Upper lobe of left lung (tissue), 6 donors: Measurements from ENCODE around the gene GGT6. TPM values are rescaled to one million over a fixed set of nuclear protein-coding genes. Genes with fewer than 3 reads are reported as not detected.

Source experiments
- ATAC-seq, 2 donors: fragments of 200-7000 bp; cut with Tn5 transposase; one replicate each; pipeline ENCODE4 v1.9.1; 2022; ENCODE audit warnings: mild to moderate bottlenecking in 2 of 2, moderate library complexity in 2 of 2; ENCODE audit not compliant: low FRiP score in 2 of 2
- DNase-seq, 2 donors: peaks; one replicate each; pipeline ENCODE4 v3.0.0-alpha.2; 2019 to 2020
- H3K27ac ChIP-seq, 4 donors: fragments of 200-600 bp; sonication (generic); one replicate each; pipeline ENCODE4 v1.5.1; 2016 to 2019
- H3K27me3 ChIP-seq, 4 donors: fragments of 200-600 bp; sonication (generic); one replicate each; pipeline ENCODE4 v1.5.1; 2017 to 2019
- H3K36me3 ChIP-seq, 4 donors: fragments of 200-600 bp; sonication (generic); one replicate each; pipeline ENCODE4 v1.5.1; 2016 to 2019
- H3K4me1 ChIP-seq, 4 donors: fragments of 200-600 bp; sonication (generic); one replicate each; pipeline ENCODE4 v1.5.1; 2018 to 2019
- H3K4me3 ChIP-seq, 4 donors: fragments of 200-600 bp; sonication (generic); one replicate each; pipeline ENCODE4 v1.5.1; 2017 to 2019; ENCODE audit warnings: mild to moderate bottlenecking in 2 of 4, moderate library complexity in 1 of 4
- H3K9me3 ChIP-seq, 4 donors: fragments of 200-600 bp; sonication (generic); one replicate each; pipeline ENCODE4 v1.5.1; 2018 to 2019
- EP300 ChIP-seq, 4 donors: sonication (generic); formaldehyde crosslinking; IDR thresholded peaks; one replicate each; pipeline ENCODE4 v1.5.1; 2017; ENCODE audit warnings: antibody characterized with exemption in 4 of 4, control low read depth in 2 of 4
- POLR2A ChIP-seq, 4 donors: fragments of 450-650 bp; IDR thresholded peaks; one replicate each; pipeline ENCODE4 v1.5.1; 2016 to 2017; ENCODE audit warnings: antibody characterized with exemption in 4 of 4, mild to moderate bottlenecking in 2 of 4
- POLR2AphosphoS5 ChIP-seq, 2 donors: sonication (generic); formaldehyde crosslinking; IDR thresholded peaks; one replicate each; pipeline ENCODE4 v1.5.1; 2017; ENCODE audit warnings: antibody characterized with exemption in 2 of 2
- WGBS, 2 donors: methylation state at CpG; one replicate each; pipeline ENCODE4 v1.1.5; 2017 to 2018; 5-methylcytosine and 5-hydroxymethylcytosine counted together
- total RNA-seq, 6 donors: library from RNA; depleted of rRNA in 4 of 6; stranded (reverse); fragments of >200 nt in 4 of 6; gene quantifications; one replicate each; pipeline versions ENCODE4 v1.1.0 to v1.2.1, GENCODE V29; 2016 to 2021
- TF ChIP-seq, protein P1 (sequence below), 6 experiments: fragments of 450-650 bp in 4 of 6; fragments of 200-600 bp in 2 of 6; sonication (generic) in 2 of 6; IDR thresholded peaks; one replicate each; pipeline ENCODE4 v1.5.1; 2016 to 2019; ENCODE audit warnings: antibody characterized with exemption in 6 of 6
- donor health status: DM: no; HTN: no; CAD: no; lungs with moderate emphysema.
- donor health status: DM: no; HTN: yes; CAD: no; lungs with severe emphysema.

Gene GGT6
- total RNA-seq, 6 donors from 2014 or later, result 3.8 to 18.7 (median 9.7) TPM

DNA sequence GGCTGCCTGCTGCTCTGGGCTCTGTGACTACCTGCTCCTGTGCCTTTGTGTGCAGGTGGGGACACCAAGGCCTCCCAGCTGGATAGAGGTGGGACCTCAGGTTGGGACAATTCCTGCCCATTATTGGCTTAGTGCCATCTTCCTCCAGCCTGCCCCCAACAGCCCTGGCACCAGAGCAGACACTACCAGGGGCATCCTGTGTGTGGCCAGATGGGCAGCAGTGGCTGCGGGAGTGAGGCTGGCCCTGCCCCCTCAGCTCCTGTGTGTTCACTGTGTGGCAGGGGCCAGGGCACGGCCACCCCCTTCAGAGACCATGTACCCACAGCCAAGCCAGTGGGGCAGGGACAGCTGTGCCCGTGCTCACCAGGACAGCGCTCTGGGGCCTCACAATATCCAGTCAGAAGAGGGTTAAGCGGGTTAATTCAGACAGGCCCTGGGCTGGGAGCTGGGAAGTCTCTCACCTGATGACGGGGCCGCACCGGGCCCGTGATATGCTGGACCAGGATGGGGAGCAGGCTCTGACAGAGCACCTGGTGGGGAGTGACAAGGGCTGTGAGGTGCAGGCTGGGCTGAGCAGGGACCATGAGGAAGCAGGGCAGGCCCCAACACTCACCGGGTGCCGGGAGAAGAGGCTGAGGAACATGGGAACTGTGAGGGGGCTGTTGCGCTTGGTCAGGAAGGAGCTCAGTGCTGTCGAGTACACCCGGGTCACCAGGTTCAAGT is 18.2 kb downstream of the GGT6 start:
- TF ChIP-seq POLR2A (IDR thresholded peaks at IDR 0.05), result no peak
- no peak for TF ChIP-seq POLR2AphosphoS5 (IDR thresholded peaks at IDR 0.05)
- no peak for TF ChIP-seq EP300 (IDR thresholded peaks at IDR 0.05)
- TF ChIP-seq, protein P1, sequence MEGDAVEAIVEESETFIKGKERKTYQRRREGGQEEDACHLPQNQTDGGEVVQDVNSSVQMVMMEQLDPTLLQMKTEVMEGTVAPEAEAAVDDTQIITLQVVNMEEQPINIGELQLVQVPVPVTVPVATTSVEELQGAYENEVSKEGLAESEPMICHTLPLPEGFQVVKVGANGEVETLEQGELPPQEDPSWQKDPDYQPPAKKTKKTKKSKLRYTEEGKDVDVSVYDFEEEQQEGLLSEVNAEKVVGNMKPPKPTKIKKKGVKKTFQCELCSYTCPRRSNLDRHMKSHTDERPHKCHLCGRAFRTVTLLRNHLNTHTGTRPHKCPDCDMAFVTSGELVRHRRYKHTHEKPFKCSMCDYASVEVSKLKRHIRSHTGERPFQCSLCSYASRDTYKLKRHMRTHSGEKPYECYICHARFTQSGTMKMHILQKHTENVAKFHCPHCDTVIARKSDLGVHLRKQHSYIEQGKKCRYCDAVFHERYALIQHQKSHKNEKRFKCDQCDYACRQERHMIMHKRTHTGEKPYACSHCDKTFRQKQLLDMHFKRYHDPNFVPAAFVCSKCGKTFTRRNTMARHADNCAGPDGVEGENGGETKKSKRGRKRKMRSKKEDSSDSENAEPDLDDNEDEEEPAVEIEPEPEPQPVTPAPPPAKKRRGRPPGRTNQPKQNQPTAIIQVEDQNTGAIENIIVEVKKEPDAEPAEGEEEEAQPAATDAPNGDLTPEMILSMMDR (IDR thresholded peaks at IDR 0.05), result no peak
- ATAC-seq (no peak), DNase-seq (peak in 1 of 2 donors; percentile 71)
- peaks cover 32 to 51% (median 46%) of the 10 kb centered on the region in 4 donors for H3K4me1 ChIP-seq
- no peaks in the 10 kb centered on the region for H3K9me3 ChIP-seq
- peaks cover 11 to 93% (median 67%) of the 10 kb centered on the region in 4 donors for H3K36me3 ChIP-seq
- peak overlapping the region; percentile 69 to 91 (median 80) for H3K27ac ChIP-seq
- WGBS, 2 donors, result 94 to 95% methylated on average over 9 to 12 of the region's 14 CpGs
- H3K4me3 ChIP-seq, result no peak overlapping the region
- no peaks in the 10 kb centered on the region for H3K27me3 ChIP-seq

DNA sequence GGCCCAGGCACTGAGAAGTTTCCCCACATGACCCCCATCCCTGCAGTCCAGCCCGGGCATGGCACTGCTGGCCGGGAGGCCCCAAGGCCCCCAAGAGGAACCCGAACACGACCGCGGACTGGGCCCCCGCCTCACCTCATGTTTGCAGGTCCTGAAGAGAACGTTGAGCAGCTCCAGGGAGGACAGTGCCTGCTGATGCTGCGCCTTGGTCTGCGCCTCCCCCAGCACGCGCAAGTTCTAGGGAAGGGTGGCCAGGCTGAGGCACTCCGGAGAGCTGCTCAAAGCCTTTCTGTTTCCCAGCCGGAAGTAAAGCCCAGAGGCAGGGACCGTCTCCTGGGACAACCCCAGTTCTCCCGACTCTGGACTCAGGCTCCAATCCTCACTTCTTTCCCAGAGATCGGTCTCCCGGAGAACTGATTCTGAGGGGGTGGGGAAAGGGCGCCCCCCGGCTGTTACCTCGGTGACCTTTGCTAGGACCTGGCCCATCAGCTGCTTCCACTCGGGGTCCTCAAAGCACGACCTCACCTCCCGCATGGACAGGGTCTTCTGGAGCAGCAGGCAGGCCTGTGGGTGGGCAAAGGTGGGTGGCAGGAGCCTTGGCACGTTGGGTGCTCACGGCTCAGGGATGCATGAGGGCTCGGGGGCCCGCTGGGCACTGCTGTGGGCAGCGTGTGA is 18.9 kb downstream of the GGT6 start:
- WGBS, 2 donors, result 74 to 88% methylated on average over 12 to 29 of the region's 29 CpGs
- Histone ChIP-seq H3K9me3 (no peaks in the 10 kb centered on the region), H3K36me3 (peaks cover 11 to 86% (median 61%) of the 10 kb centered on the region in 4 donors), H3K4me1 (peaks cover 39 to 58% (median 53%) of the 10 kb centered on the region in 4 donors), H3K4me3 (peak overlapping the region in 1 of 4 donors; percentile 19), H3K27me3 (no peaks in the 10 kb centered on the region), H3K27ac (peak overlapping the region; percentile 69 to 91 (median 80))
- ATAC-seq, result no peak
- TF ChIP-seq, protein P1 (IDR thresholded peaks at IDR 0.05), result peak in 1 of 6 experiments; percentile 18
- no peak for TF ChIP-seq POLR2AphosphoS5 (IDR thresholded peaks at IDR 0.05)
- DNase-seq, result peak in 1 of 2 donors; percentile 77

DNA sequence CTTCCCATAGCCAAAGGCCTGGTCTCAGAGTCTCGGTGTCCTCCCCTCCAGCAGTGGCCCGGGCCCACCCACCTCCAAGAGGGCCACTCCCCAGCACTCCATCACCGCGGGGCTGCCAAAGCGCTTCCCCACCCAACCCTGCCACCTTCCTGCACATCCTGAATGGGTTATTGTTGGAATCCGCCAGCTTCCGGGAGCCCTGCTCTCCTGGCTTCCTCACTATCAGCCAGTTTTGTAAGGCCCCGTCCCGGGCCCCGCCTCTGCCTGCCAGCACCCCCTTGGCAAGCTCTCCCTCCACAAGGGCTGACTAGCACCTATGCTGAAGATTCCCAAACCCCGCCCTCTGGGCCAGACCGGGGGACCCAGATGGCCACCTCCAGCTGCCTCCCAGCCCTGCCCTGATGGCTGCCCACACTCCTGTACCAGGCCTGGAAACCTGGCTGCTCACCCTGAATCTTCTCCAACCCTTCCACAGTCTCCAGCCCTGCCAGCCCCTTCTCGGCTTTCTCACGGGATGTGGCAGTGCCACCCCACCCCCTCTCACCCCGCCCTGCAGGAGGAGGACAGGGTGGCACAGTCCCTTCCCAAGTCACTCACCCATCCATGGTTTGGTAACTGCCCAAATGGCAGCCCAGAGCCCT is 19.6 kb downstream of the GGT6 start:
- 33 to 44% methylated on average over 13 to 15 of the region's 15 CpGs for WGBS, 2 donors
- Histone ChIP-seq H3K4me1 (peaks cover 45 to 64% (median 59%) of the 10 kb centered on the region in 4 donors), H3K27me3 (no peaks in the 10 kb centered on the region), H3K36me3 (peaks cover 11 to 79% (median 59%) of the 10 kb centered on the region in 4 donors), H3K4me3 (peak overlapping the region in 1 of 4 donors; percentile 19), H3K27ac (peak overlapping the region; percentile 69 to 91 (median 80)), H3K9me3 (no peaks in the 10 kb centered on the region)
- peak in 1 of 2 donors; percentile 1 for ATAC-seq
- peak; percentile 61 to 79 for DNase-seq
- TF ChIP-seq POLR2AphosphoS5 (IDR thresholded peaks at IDR 0.05), result peak; percentile 46 to 67
- TF ChIP-seq, protein P1 (IDR thresholded peaks at IDR 0.05), result no peak
- peak in 2 of 4 donors; percentile 31 to 56 for TF ChIP-seq EP300 (IDR thresholded peaks at IDR 0.05)

DNA sequence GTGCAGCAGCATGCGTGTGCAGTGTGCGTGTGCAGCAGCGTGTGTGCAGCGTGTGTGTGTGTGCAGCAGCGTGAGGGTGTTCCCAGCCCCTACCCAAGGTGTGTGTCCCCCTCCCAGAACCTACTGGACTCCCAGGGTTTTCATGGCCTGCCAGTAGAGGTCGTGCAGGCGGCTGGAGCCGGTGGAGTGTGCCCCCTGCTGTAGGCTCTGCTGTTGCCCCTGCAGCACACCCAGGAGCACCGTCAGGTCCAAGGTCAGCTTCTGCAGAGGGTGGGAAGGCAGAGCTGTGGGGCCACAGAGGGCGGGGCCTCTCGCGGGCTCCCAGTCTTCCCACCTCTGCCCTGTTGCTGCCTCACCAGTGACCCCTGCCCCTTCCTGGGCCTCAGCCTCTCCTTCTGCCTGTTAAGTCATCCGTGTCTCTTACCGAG is 20.1 kb downstream of the GGT6 start:
- DNase-seq, result peak in 1 of 2 donors; percentile 77

More for the DNA sequence above, 20.1 kb downstream of the GGT6 start:
- H3K27ac ChIP-seq, result peak overlapping the region; percentile 69 to 91 (median 80)
- no peaks in the 10 kb centered on the region for H3K9me3 ChIP-seq
- peak overlapping the region in 1 of 4 donors; percentile 19 for H3K4me3 ChIP-seq
- H3K36me3 ChIP-seq, result peaks cover 11 to 73% (median 54%) of the 10 kb centered on the region in 4 donors
- H3K27me3 ChIP-seq, result no peaks in the 10 kb centered on the region
- H3K4me1 ChIP-seq, result peaks cover 51 to 70% (median 64%) of the 10 kb centered on the region in 4 donors
- TF ChIP-seq, protein P1 (IDR thresholded peaks at IDR 0.05), result peak in 4 of 6 experiments; percentile 18 to 44 (median 30)
- TF ChIP-seq EP300 (IDR thresholded peaks at IDR 0.05), result no peak
- no peak for TF ChIP-seq POLR2AphosphoS5 (IDR thresholded peaks at IDR 0.05)
- no peak for TF ChIP-seq POLR2A (IDR thresholded peaks at IDR 0.05)
- 40 to 66% methylated on average over 3 to 14 of the region's 14 CpGs for whole genome bisulfite sequencing, 2 donors
- peak in 1 of 2 donors; percentile 5 for ATAC-seq
